Astrocyte (in vitro differentiated cells and primary cell): ENCODE results near the gene ALOX5. TPM values are rescaled to one million over a fixed set of nuclear protein-coding genes. Genes with fewer than 3 reads are reported as not detected.
"Not testable (repeated sequence)": the region's sequence is repeated elsewhere in the genome, so short reads cannot be mapped to it uniquely, and the experiment has no call there.

ENCODE experiments used
- DNase-seq: peaks from one replicate; pipeline ENCODE4 v3.0.0-alpha.2; 2010; ENCODE audit warnings: low read depth
- FAIRE-seq: peaks from 2 replicates; lab custom pipeline; 2011; peaks lifted over from hg19 to GRCh38; lab: Jason Lieb, UNC
- H2AFZ ChIP-seq: 2 replicates; pipeline ENCODE4 v1.6.0; 2012; ENCODE audit warnings: low read depth, low read length, inconsistent platforms
- H3K27ac ChIP-seq: 2 replicates; pipeline ENCODE4 v1.5.1; 2011; ENCODE audit warnings: low read depth, low read length, inconsistent platforms
- H3K27me3 ChIP-seq: 2 replicates; pipeline ENCODE4 v1.6.0; 2011; ENCODE audit warnings: low read length, inconsistent platforms; ENCODE audit not compliant: insufficient read depth
- H3K36me3 ChIP-seq: 2 replicates; pipeline ENCODE4 v1.5.1; 2011; ENCODE audit warnings: low read length, inconsistent platforms; ENCODE audit not compliant: insufficient read depth
- H3K4me1 ChIP-seq: 2 replicates; pipeline ENCODE4 v1.5.1; 2011; ENCODE audit warnings: low read length, inconsistent platforms; ENCODE audit not compliant: insufficient read depth
- H3K4me2 ChIP-seq: 2 replicates; pipeline ENCODE4 v1.6.0; 2012; ENCODE audit warnings: low read length, inconsistent platforms
- H3K4me3 ChIP-seq: 2 replicates; pipeline ENCODE4 v1.5.1; 2011; ENCODE audit warnings: low read depth, mild to moderate bottlenecking, low read length, inconsistent platforms; ENCODE audit not compliant: insufficient read depth
- H3K79me2 ChIP-seq: 2 replicates; pipeline ENCODE4 v1.6.0; 2012; ENCODE audit warnings: mild to moderate bottlenecking, low read length, inconsistent platforms; ENCODE audit not compliant: insufficient read depth
- H3K9ac ChIP-seq: 2 replicates; pipeline ENCODE4 v1.6.0; 2012; ENCODE audit warnings: mild to moderate bottlenecking, low read length, inconsistent platforms
- H3K9me3 ChIP-seq: 2 replicates; pipeline ENCODE4 v1.5.1; 2012; ENCODE audit warnings: low read depth, mild to moderate bottlenecking, low read length, inconsistent platforms; ENCODE audit not compliant: insufficient read depth
- H4K20me1 ChIP-seq: 2 replicates; pipeline ENCODE4 v1.6.0; 2012; ENCODE audit warnings: low read length, inconsistent platforms; ENCODE audit not compliant: insufficient read depth
- H3K27ac Mint-ChIP-seq: one replicate; pipeline ENCODE4 v1.8.0; 2021; ENCODE audit warnings: mild to moderate bottlenecking, mixed read lengths; ENCODE audit not compliant: unreplicated experiment
- H3K27me3 Mint-ChIP-seq: one replicate; pipeline ENCODE4 v1.8.0; 2021; ENCODE audit warnings: low read depth, mixed read lengths; ENCODE audit not compliant: unreplicated experiment
- H3K36me3 Mint-ChIP-seq: one replicate; pipeline ENCODE4 v1.8.0; 2021; ENCODE audit warnings: low read depth, mixed read lengths; ENCODE audit not compliant: unreplicated experiment
- H3K4me1 Mint-ChIP-seq: one replicate; pipeline ENCODE4 v1.8.0; 2021; ENCODE audit warnings: low read depth, mixed read lengths; ENCODE audit not compliant: unreplicated experiment
- H3K4me3 Mint-ChIP-seq: one replicate; pipeline ENCODE4 v1.8.0; 2021; ENCODE audit warnings: mild to moderate bottlenecking, moderate library complexity, mixed read lengths; ENCODE audit not compliant: unreplicated experiment
- H3K9me3 Mint-ChIP-seq: one replicate; pipeline ENCODE4 v1.8.0; 2021; ENCODE audit warnings: mild to moderate bottlenecking, mixed read lengths; ENCODE audit not compliant: unreplicated experiment
- EZH2 ChIP-seq: IDR thresholded peaks from 2 replicates; pipeline ENCODE4 v1.6.1; 2012; ENCODE audit warnings: mild to moderate bottlenecking, low read length, inconsistent platforms; ENCODE audit not compliant: insufficient read depth
- total RNA-seq: library from RNA; stranded (reverse); gene quantifications from 2 replicates; pipeline ENCODE4 v1.2.1, GENCODE V29; 2021
- TF ChIP-seq, protein P1 (sequence below): IDR thresholded peaks from 2 replicates; pipeline ENCODE4 v1.5.1; 2011; ENCODE audit warnings: low read depth, mild to moderate bottlenecking, inconsistent platforms, low read length, moderate library complexity; ENCODE audit not compliant: insufficient read depth

Gene ALOX5
- total RNA-seq, 1 donor from 2014 or later, result 1.0 TPM

DNA sequence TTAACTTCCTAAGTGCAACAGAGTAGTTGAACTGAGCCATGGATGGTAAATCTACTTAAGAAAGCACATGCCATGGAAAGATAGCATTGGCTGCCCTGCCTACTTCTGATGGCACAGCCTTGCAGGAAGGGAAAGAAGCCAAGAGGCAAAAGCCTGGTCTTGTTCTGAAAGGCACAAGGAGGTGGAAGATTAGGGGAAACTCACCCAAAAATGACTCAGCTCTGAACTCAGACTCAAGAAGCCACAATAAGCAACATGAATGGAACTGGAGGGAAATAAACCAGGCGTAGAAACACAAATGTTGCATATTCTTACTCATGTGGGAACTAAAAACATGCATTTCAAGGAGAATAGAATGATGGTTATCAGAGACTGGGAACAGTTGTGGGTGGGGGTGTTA, 20.8 kb upstream of the ALOX5 start:
- Histone ChIP-seq H3K27ac (no peak overlapping the region), H2AFZ (no peak overlapping the region), H4K20me1 (no peaks in the 10 kb centered on the region), H3K27me3 (no peaks in the 10 kb centered on the region), H3K4me1 (no peaks in the 10 kb centered on the region), H3K4me3 (no peak overlapping the region), H3K36me3 (no peaks in the 10 kb centered on the region), H3K79me2 (no peaks in the 10 kb centered on the region), H3K9me3 (no peaks in the 10 kb centered on the region), H3K4me2 (no peak overlapping the region), H3K9ac (no peak overlapping the region)
- FAIRE-seq (no peak), DNase-seq (no peak)
- TF ChIP-seq, protein P1, sequence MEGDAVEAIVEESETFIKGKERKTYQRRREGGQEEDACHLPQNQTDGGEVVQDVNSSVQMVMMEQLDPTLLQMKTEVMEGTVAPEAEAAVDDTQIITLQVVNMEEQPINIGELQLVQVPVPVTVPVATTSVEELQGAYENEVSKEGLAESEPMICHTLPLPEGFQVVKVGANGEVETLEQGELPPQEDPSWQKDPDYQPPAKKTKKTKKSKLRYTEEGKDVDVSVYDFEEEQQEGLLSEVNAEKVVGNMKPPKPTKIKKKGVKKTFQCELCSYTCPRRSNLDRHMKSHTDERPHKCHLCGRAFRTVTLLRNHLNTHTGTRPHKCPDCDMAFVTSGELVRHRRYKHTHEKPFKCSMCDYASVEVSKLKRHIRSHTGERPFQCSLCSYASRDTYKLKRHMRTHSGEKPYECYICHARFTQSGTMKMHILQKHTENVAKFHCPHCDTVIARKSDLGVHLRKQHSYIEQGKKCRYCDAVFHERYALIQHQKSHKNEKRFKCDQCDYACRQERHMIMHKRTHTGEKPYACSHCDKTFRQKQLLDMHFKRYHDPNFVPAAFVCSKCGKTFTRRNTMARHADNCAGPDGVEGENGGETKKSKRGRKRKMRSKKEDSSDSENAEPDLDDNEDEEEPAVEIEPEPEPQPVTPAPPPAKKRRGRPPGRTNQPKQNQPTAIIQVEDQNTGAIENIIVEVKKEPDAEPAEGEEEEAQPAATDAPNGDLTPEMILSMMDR, result no peak
- no peak for TF ChIP-seq EZH2
- H3K9me3 Mint-ChIP-seq, result peaks cover 8% of the 10 kb centered on the region
- no peaks in the 10 kb centered on the region for H3K36me3 Mint-ChIP-seq
- H3K4me3 Mint-ChIP-seq, result no peak overlapping the region
- no peak overlapping the region for H3K27ac Mint-ChIP-seq
- H3K27me3 Mint-ChIP-seq, result peaks cover 12% of the 10 kb centered on the region
- peaks cover 8% of the 10 kb centered on the region for H3K4me1 Mint-ChIP-seq

DNA sequence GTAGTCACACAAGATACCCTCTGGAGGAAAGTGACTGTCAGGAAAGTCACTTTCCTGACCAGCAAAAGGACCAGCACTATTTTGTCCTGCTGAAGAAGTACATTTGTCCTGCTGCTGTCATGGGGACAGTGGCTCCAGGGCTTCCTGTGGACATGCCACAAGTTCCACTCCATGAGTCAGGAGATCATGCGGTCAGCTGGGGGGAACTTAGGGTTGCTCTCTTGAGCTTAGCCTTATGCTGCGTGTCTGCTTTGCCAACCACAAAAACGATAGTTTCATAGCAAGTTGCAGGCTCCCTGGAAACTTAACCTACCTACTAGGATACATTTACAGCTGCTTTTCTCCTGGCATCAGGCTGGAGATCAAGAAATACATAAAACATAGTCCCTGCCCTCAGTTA, 19.8 kb upstream of the ALOX5 start:
- no peak overlapping the region for H3K4me3 ChIP-seq
- H3K4me1 ChIP-seq, result no peaks in the 10 kb centered on the region
- H3K4me2 ChIP-seq, result no peak overlapping the region
- H3K79me2 ChIP-seq, result no peaks in the 10 kb centered on the region
- no peak overlapping the region for H3K27ac ChIP-seq
- no peak for DNase-seq
- H3K4me1 Mint-ChIP-seq, result peaks cover 8% of the 10 kb centered on the region
- no peak overlapping the region for H3K9ac ChIP-seq
- H3K27me3 Mint-ChIP-seq, result peaks cover 12% of the 10 kb centered on the region
- no peaks in the 10 kb centered on the region for H4K20me1 ChIP-seq
- no peak overlapping the region for H2AFZ ChIP-seq
- H3K4me3 Mint-ChIP-seq, result no peak overlapping the region
- no peaks in the 10 kb centered on the region for H3K9me3 ChIP-seq
- H3K27ac Mint-ChIP-seq, result no peak overlapping the region
- peaks cover 4% of the 10 kb centered on the region for H3K9me3 Mint-ChIP-seq
- no peaks in the 10 kb centered on the region for H3K36me3 ChIP-seq
- no peaks in the 10 kb centered on the region for H3K27me3 ChIP-seq
- FAIRE-seq, result no peak
- H3K36me3 Mint-ChIP-seq, result no peaks in the 10 kb centered on the region
- TF ChIP-seq, protein P1, result no peak
- TF ChIP-seq EZH2, result no peak

DNA sequence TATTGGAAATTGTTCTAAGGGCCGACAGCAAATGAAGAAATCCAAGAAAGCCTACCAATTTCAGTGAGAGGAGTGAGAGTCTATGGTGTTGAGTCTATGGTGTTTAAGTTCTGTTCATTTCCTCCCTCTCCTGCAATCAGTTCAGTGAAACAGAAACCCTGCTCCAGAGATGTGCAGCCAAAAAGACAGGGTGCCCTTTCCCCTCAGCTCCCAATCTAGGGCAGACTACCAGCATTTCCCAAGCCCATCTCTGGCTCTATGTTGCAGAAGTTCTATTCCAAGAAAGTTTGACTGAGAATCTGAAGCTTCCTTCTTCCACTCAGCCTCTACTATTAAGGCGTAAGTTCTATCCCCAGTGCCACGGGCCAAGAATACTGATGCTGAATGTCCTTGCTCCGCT, 18.5 kb upstream of the ALOX5 start:
- no peaks in the 10 kb centered on the region for H3K36me3 Mint-ChIP-seq
- H2AFZ ChIP-seq, result no peak overlapping the region
- no peak overlapping the region for H3K4me3 Mint-ChIP-seq
- H3K27me3 ChIP-seq, result no peaks in the 10 kb centered on the region
- H3K36me3 ChIP-seq, result no peaks in the 10 kb centered on the region
- peaks cover 9% of the 10 kb centered on the region for H3K27me3 Mint-ChIP-seq
- peaks cover 1% of the 10 kb centered on the region for H3K9me3 Mint-ChIP-seq
- H3K4me1 ChIP-seq, result no peaks in the 10 kb centered on the region
- H3K4me2 ChIP-seq, result no peak overlapping the region
- H3K9ac ChIP-seq, result no peak overlapping the region
- FAIRE-seq, result no peak
- no peak overlapping the region for H3K27ac ChIP-seq
- H3K4me1 Mint-ChIP-seq, result peaks cover 8% of the 10 kb centered on the region
- H3K9me3 ChIP-seq, result no peaks in the 10 kb centered on the region
- H3K79me2 ChIP-seq, result no peaks in the 10 kb centered on the region
- H4K20me1 ChIP-seq, result no peaks in the 10 kb centered on the region
- no peak for DNase-seq
- no peak overlapping the region for H3K4me3 ChIP-seq
- no peak overlapping the region for H3K27ac Mint-ChIP-seq
- TF ChIP-seq EZH2, result no peak
- TF ChIP-seq, protein P1, result no peak

DNA sequence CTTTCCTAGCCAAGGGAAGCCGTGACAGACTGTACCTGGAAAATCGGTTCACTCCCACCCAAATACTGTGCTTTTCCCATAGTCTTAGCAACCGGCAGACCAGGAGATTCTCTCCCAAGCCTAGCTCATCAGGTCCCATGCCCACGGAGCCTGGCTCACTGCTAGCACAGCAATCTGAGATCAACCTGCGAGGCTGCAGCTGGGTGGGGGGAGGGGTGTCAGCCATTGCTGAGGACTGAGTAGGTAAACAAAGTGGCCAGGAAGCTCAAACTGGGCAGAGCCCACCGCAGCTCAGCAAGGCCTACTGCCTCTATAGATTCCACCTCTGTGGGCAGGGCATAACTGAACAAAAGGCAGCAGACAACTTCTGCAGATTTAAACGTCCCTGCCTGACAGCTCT, 15.1 kb upstream of the ALOX5 start:
- H3K9ac ChIP-seq, H3K4me3 Mint-ChIP-seq, H3K36me3 Mint-ChIP-seq, H3K4me3 ChIP-seq, DNase-seq, H3K79me2 ChIP-seq, H3K9me3 Mint-ChIP-seq, H3K27me3 ChIP-seq, H3K27me3 Mint-ChIP-seq, H3K36me3 ChIP-seq, H4K20me1 ChIP-seq, FAIRE-seq, H3K27ac Mint-ChIP-seq, H3K27ac ChIP-seq, H2AFZ ChIP-seq, H3K4me1 ChIP-seq, H3K4me2 ChIP-seq, H3K4me1 Mint-ChIP-seq, H3K9me3 ChIP-seq: not testable (repeated sequence)
